CD14-positive monocyte (primary cell): ENCODE results near the gene SHB. TPM values are rescaled to one million over a fixed set of nuclear protein-coding genes. Genes with fewer than 3 reads are reported as not detected.
A peak's percentile ranks its signal among the peaks of the same experiment; 100 is the strongest.

Source experiments
- DNase-seq, 3 donors: peaks; one replicate each; pipeline ENCODE4 v3.0.0-alpha.2; 2011 to 2022
- H2AFZ ChIP-seq: 2 replicates; pipeline ENCODE4 v1.6.0; 2012; ENCODE audit warnings: mild to moderate bottlenecking, low read depth, low read length, inconsistent platforms; ENCODE audit not compliant: insufficient read depth, poor library complexity, severe bottlenecking
- H3K27ac ChIP-seq, 2 donors: 1 replicate in 1 of 2; 2 replicates in 1 of 2; pipeline ENCODE4 v1.5.1; 2012 to 2013; ENCODE audit warnings: low read length in 2 of 2, control low read depth in 1 of 2, inconsistent platforms in 1 of 2, low read depth in 1 of 2, mild to moderate bottlenecking in 1 of 2
- H3K27me3 ChIP-seq, 2 donors: one replicate each; pipeline versions ENCODE4 v1.6.0 to v1.6.1; 2011 to 2013; ENCODE audit warnings: low read length in 2 of 2; ENCODE audit not compliant: control insufficient read depth in 2 of 2, insufficient read depth in 2 of 2
- H3K36me3 ChIP-seq, 2 donors: replicated peaks in 1 of 2; 1 replicate in 1 of 2; 2 replicates in 1 of 2; pipeline versions ENCODE4 v1.5.1 to v1.6.1; 2012 to 2013; ENCODE audit warnings: low read length in 2 of 2, control low read depth in 1 of 2, inconsistent platforms in 1 of 2, mild to moderate bottlenecking in 1 of 2; ENCODE audit not compliant: insufficient read depth in 2 of 2, control insufficient read depth in 1 of 2
- H3K4me1 ChIP-seq, 2 donors: 1 replicate in 1 of 2; 2 replicates in 1 of 2; pipeline versions ENCODE4 v1.5.1 to v1.6.1; 2012 to 2013; ENCODE audit warnings: low read length in 2 of 2, control low read depth in 1 of 2, inconsistent platforms in 1 of 2, mild to moderate bottlenecking in 1 of 2, moderate library complexity in 1 of 2; ENCODE audit not compliant: insufficient read depth in 2 of 2, control insufficient read depth in 1 of 2
- H3K4me2 ChIP-seq: replicated peaks from 2 replicates; pipeline ENCODE3; 2012; ENCODE audit warnings: low read length, moderate library complexity, mild to moderate bottlenecking; ENCODE audit not compliant: poor library complexity, severe bottlenecking; ENCODE audit errors: extremely low read depth
- H3K4me3 ChIP-seq, 3 experiments: fragments of 200-600 bp in 1 of 3; sonication (generic) in 1 of 3; replicated peaks in 1 of 3; 1 replicate in 2 of 3; 2 replicates in 1 of 3; pipeline ENCODE4 v1.5.1; 2011 to 2013; ENCODE audit warnings: low read length in 3 of 3, mild to moderate bottlenecking in 3 of 3, control low read depth in 2 of 3, low read depth in 2 of 3, inconsistent platforms in 1 of 3, moderate library complexity in 1 of 3
- H3K79me2 ChIP-seq: 2 replicates; pipeline ENCODE4 v1.6.0; 2012; ENCODE audit warnings: mild to moderate bottlenecking, control low read depth, inconsistent platforms, low read length, moderate library complexity; ENCODE audit not compliant: insufficient read depth
- H3K9ac ChIP-seq: 2 replicates; pipeline ENCODE4 v1.6.0; 2017; ENCODE audit warnings: low read length, mild to moderate bottlenecking; ENCODE audit not compliant: insufficient read depth, poor library complexity, severe bottlenecking
- H3K9me3 ChIP-seq, 2 donors: replicated peaks in 1 of 2; 1 replicate in 1 of 2; 2 replicates in 1 of 2; pipeline versions ENCODE4 v1.5.1 to v1.6.1; 2012 to 2013; ENCODE audit warnings: low read length in 2 of 2, control low read depth in 1 of 2; ENCODE audit not compliant: control insufficient read depth in 1 of 2, insufficient read depth in 1 of 2
- H4K20me1 ChIP-seq: 2 replicates; pipeline ENCODE4 v1.6.0; 2012; ENCODE audit warnings: mild to moderate bottlenecking, low read length, control low read depth, moderate library complexity; ENCODE audit not compliant: insufficient read depth
- H3K27ac Mint-ChIP-seq, 7 donors: one replicate each; pipeline ENCODE4 v1.8.0; 2020; ENCODE audit warnings: mild to moderate bottlenecking in 7 of 7, mixed read lengths in 7 of 7, moderate library complexity in 6 of 7, inconsistent platforms in 2 of 7
- H3K27me3 Mint-ChIP-seq, 3 donors: one replicate each; pipeline ENCODE4 v1.8.0; 2021 to 2022; ENCODE audit warnings: low read depth in 3 of 3, mild to moderate bottlenecking in 3 of 3, mixed read lengths in 3 of 3, moderate library complexity in 3 of 3, inconsistent platforms in 1 of 3
- H3K36me3 Mint-ChIP-seq, 2 donors: one replicate each; pipeline ENCODE4 v1.8.0; 2020; ENCODE audit warnings: mixed read lengths in 2 of 2, inconsistent platforms in 1 of 2, mild to moderate bottlenecking in 1 of 2
- H3K4me1 Mint-ChIP-seq: one replicate; pipeline ENCODE4 v1.8.0; 2020; ENCODE audit warnings: mild to moderate bottlenecking, mixed read lengths
- H3K4me3 Mint-ChIP-seq, 2 donors: one replicate each; pipeline ENCODE4 v1.8.0; 2020; ENCODE audit warnings: mild to moderate bottlenecking in 2 of 2, mixed read lengths in 2 of 2, moderate library complexity in 1 of 2
- H3K9me3 Mint-ChIP-seq, 7 donors: one replicate each; pipeline ENCODE4 v1.8.0; 2020 to 2022; ENCODE audit warnings: mixed read lengths in 7 of 7, mild to moderate bottlenecking in 6 of 7, moderate library complexity in 6 of 7, inconsistent platforms in 2 of 7
- WGBS: methylation state at CpG from one replicate; pipeline ENCODE4 v1.1.5; 2013; ENCODE audit warnings: missing lambda C conversion rate; ENCODE audit not compliant: insufficient coverage; 5-methylcytosine and 5-hydroxymethylcytosine counted together
- intact Hi-C, 2 donors: fragments of 100-400 bp; cut with micrococcal nuclease; formaldehyde crosslinking; loops; one replicate each; pipeline versions ENCODE4 v1.15.0 to v1.15.1; 2023
- polyA plus RNA-seq, 3 donors: library from polyadenylated mRNA; depleted of rRNA in 1 of 3; unstranded in 2 of 3; stranded (reverse) in 1 of 3; fragments of 300-500 nt in 2 of 3; fragments of >200 nt in 1 of 3; fragmentation: Illumina TruSeq in 2 of 3; gene quantifications; 1 replicate in 2 of 3; 2 replicates in 1 of 3; pipeline ENCODE4 v1.2.3, GENCODE V29; 2012 to 2021
- TF ChIP-seq, protein P1 (sequence below): fragments of 200-600 bp; IDR thresholded peaks from one replicate; pipeline ENCODE4 v1.8.0; 2022; ENCODE audit warnings: antibody characterized with exemption, mild to moderate bottlenecking

Gene SHB
- polyA plus RNA-seq, 3 donors = 0.27 to 1.3 (median 0.31) TPM

DNA sequence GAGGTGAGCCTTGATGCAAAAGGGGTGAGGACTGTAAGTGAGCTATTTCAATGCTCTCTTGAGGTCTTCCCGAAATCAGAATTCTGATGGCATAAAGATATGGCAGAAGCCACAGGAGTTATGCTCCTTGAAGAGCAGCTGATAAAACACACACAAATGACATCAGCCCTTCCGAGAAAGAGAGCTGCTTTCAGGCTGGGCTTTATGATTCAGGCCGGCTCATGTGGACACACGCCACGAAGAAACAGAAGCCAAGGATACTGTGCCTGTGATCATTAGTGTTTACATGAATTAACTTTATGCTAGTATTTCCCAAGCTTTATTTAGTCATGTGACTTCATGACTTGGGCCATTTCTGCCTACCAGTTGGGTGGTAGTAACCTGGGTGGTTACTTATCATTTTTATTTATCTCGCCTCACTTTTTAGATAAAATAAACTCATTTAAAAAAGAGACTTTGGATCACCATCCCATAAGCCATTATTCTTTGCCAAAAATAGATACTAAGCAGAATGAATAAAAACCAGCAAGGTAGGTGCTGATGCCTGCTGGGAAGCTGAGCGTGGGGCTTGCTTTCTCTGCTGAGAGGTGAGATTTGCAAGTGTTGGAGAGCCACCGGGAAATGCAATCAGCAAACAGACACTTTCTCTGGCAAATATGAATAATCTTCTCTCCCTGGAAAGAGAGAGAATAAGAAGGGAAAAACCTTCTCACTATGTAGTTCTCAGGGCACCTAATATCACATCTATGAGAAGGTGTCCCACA, 92.1 kb downstream of the SHB start:
- no peak overlapping the region for H3K27ac ChIP-seq
- Mint-ChIP-seq H3K9me3 (no peaks in the 10 kb centered on the region), H3K36me3 (peaks cover 7 to 16% of the 10 kb centered on the region in 2 donors), H3K4me3 (no peak overlapping the region), H3K4me1 (peaks cover 2% of the 10 kb centered on the region), H3K27ac (no peak overlapping the region), H3K27me3 (no peaks in the 10 kb centered on the region)
- no peaks in the 10 kb centered on the region for H3K79me2 ChIP-seq
- no peaks in the 10 kb centered on the region for H4K20me1 ChIP-seq
- no peaks in the 10 kb centered on the region for H3K27me3 ChIP-seq
- TF ChIP-seq, protein P1, sequence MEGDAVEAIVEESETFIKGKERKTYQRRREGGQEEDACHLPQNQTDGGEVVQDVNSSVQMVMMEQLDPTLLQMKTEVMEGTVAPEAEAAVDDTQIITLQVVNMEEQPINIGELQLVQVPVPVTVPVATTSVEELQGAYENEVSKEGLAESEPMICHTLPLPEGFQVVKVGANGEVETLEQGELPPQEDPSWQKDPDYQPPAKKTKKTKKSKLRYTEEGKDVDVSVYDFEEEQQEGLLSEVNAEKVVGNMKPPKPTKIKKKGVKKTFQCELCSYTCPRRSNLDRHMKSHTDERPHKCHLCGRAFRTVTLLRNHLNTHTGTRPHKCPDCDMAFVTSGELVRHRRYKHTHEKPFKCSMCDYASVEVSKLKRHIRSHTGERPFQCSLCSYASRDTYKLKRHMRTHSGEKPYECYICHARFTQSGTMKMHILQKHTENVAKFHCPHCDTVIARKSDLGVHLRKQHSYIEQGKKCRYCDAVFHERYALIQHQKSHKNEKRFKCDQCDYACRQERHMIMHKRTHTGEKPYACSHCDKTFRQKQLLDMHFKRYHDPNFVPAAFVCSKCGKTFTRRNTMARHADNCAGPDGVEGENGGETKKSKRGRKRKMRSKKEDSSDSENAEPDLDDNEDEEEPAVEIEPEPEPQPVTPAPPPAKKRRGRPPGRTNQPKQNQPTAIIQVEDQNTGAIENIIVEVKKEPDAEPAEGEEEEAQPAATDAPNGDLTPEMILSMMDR = no peak
- H3K9me3 ChIP-seq = no peaks in the 10 kb centered on the region
- H3K36me3 ChIP-seq = no peaks in the 10 kb centered on the region
- no peak overlapping the region for H2AFZ ChIP-seq
- H3K4me1 ChIP-seq = no peaks in the 10 kb centered on the region
- H3K4me3 ChIP-seq = no peak overlapping the region
- H3K4me2 ChIP-seq = no peak overlapping the region
- no peak overlapping the region for H3K9ac ChIP-seq
- DNase-seq = no peak
- intact Hi-C loops = no loop called here
- 100% methylated on average over 1 of the region's 8 CpGs for WGBS

DNA sequence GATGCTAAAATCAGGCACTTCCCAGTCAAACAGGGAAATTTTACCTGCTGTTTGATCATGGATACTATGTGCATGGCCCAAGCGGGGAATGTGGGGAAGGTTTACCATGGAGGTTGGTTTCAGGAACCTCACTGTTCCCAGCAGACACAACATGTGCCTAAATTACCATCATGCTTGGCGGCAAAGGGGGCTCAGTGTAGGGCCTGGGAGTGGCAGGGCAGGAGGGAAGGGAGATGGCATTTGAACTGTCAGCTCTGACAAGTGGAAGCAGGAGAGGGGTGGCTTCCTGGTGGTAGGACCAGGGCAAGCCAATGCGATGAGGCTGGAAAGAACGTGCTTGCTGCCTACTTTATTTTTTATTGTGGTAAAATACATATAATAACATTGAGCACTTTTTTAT, 93.4 kb downstream of the SHB start:
- Histone ChIP-seq H3K9ac (no peak overlapping the region), H3K4me2 (no peak overlapping the region), H3K36me3 (no peaks in the 10 kb centered on the region), H4K20me1 (no peaks in the 10 kb centered on the region), H2AFZ (no peak overlapping the region), H3K9me3 (no peaks in the 10 kb centered on the region), H3K27ac (no peak overlapping the region), H3K27me3 (no peaks in the 10 kb centered on the region), H3K4me1 (no peaks in the 10 kb centered on the region), H3K4me3 (no peak overlapping the region), H3K79me2 (no peaks in the 10 kb centered on the region)
- H3K27ac Mint-ChIP-seq = peak overlapping the region in 1 of 7 donors; percentile 33
- WGBS = no CpG with 5 or more reads among the region's 4 CpGs
- peaks cover 2% of the 10 kb centered on the region for H3K4me1 Mint-ChIP-seq
- intact Hi-C loops = no loop called here
- no peaks in the 10 kb centered on the region for H3K27me3 Mint-ChIP-seq
- DNase-seq = no peak
- no peaks in the 10 kb centered on the region for H3K9me3 Mint-ChIP-seq
- peaks cover 8 to 18% of the 10 kb centered on the region in 2 donors for H3K36me3 Mint-ChIP-seq
- H3K4me3 Mint-ChIP-seq = no peak overlapping the region
- TF ChIP-seq, protein P1 = no peak
